ENCODE results near the gene FGF5.
A peak's percentile ranks its signal among the peaks of the same experiment; 100 is the strongest.

The FGF5 gene

GRCh38 chr4:80309294-80310004 is 43.0 kb downstream of the FGF5 start:
- H2BK12ac ChIP-seq (ENCODE audit: low read length in 2 of 2), result no peak overlapping the region
- 43% methylated on average over 3 of the region's 5 CpGs for WGBS
- DNase-seq, result peak; percentile 78
- H3K14ac ChIP-seq (ENCODE audit: low read length in 2 of 2), result no peak overlapping the region
- H2AFZ ChIP-seq (ENCODE audit: low read depth, low read length), result no peak overlapping the region
- H3K4ac ChIP-seq (ENCODE audit: low read depth in 1 of 2, low read length in 2 of 2), result no peak overlapping the region
- peak overlapping the region; percentile 75 for H3K9ac ChIP-seq (ENCODE audit: low read length)
- no peaks in the 10 kb centered on the region for H3K9me3 ChIP-seq (ENCODE audit: control insufficient read depth, low read length)
- H3K27ac ChIP-seq (ENCODE audit: low read length, poor library complexity, severe bottlenecking), result peak overlapping the region; percentile 60
- H3K4me3 ChIP-seq (ENCODE audit: insufficient read depth in 1 of 2, low read depth in 1 of 2, low read length in 2 of 2), result peak overlapping the region in 1 of 2 experiments; percentile 45
- no peak overlapping the region for H2BK15ac ChIP-seq (ENCODE audit: low read depth, poor library complexity, severe bottlenecking)
- no peaks in the 10 kb centered on the region for H3K79me1 ChIP-seq (replicated peaks; ENCODE audit: low read length, poor library complexity, severe bottlenecking)
- H3K4me1 ChIP-seq (ENCODE audit: control insufficient read depth, insufficient read depth, low read depth, low read length), result peaks cover 5% of the 10 kb centered on the region
- H2BK120ac ChIP-seq (ENCODE audit: low read depth, low read length), result no peak overlapping the region
- H2AK5ac ChIP-seq (ENCODE audit: low read length, severe bottlenecking), result peak overlapping the region; percentile 99
- H2BK5ac ChIP-seq (ENCODE audit: low read depth, low read length, poor library complexity, severe bottlenecking), result peak overlapping the region; percentile 39
- H4K8ac ChIP-seq (ENCODE audit: low read length), result no peak overlapping the region
- H4K91ac ChIP-seq (ENCODE audit: low read length), result no peak overlapping the region
- no peaks in the 10 kb centered on the region for H3K27me3 ChIP-seq (ENCODE audit: control insufficient read depth in 1 of 2, insufficient read depth in 1 of 2, low read length in 2 of 2)
- H3K36me3 ChIP-seq (ENCODE audit: control insufficient read depth in 1 of 2, insufficient read depth in 2 of 2, low read depth in 1 of 2, low read length in 2 of 2), result no peaks in the 10 kb centered on the region
- no peak overlapping the region for H3K4me2 ChIP-seq (ENCODE audit: low read length, poor library complexity, severe bottlenecking)
- H3K23ac ChIP-seq (ENCODE audit: low read length in 2 of 2), result no peak overlapping the region
- peak overlapping the region in 1 of 2 experiments; percentile 73 for H3K18ac ChIP-seq (ENCODE audit: low read depth in 1 of 2, low read length in 2 of 2)

GRCh38 chr4:80311130-80311529 is 44.7 kb downstream of the FGF5 start:
- no peaks in the 10 kb centered on the region for H3K27me3 ChIP-seq (ENCODE audit: control insufficient read depth in 1 of 2, insufficient read depth in 1 of 2, low read length in 2 of 2)
- no peak overlapping the region for H4K8ac ChIP-seq (ENCODE audit: low read length)
- H2BK5ac ChIP-seq (ENCODE audit: low read depth, low read length, poor library complexity, severe bottlenecking), result no peak overlapping the region
- DNase-seq, result no peak
- no peak overlapping the region for H2AK5ac ChIP-seq (ENCODE audit: low read length, severe bottlenecking)
- 100% methylated on average over 1 of the region's 3 CpGs for WGBS
- peaks cover 5% of the 10 kb centered on the region for H3K4me1 ChIP-seq (ENCODE audit: control insufficient read depth, insufficient read depth, low read depth, low read length)
- H3K36me3 ChIP-seq (ENCODE audit: control insufficient read depth in 1 of 2, insufficient read depth in 2 of 2, low read depth in 1 of 2, low read length in 2 of 2), result no peaks in the 10 kb centered on the region
- no peaks in the 10 kb centered on the region for H3K9me3 ChIP-seq (ENCODE audit: control insufficient read depth, low read length)
- H3K79me1 ChIP-seq (replicated peaks; ENCODE audit: low read length, poor library complexity, severe bottlenecking), result no peaks in the 10 kb centered on the region
- no peak overlapping the region for H3K27ac ChIP-seq (ENCODE audit: low read length, poor library complexity, severe bottlenecking)
- no peak overlapping the region for H2BK120ac ChIP-seq (ENCODE audit: low read depth, low read length)
- no peak overlapping the region for H2BK15ac ChIP-seq (ENCODE audit: low read depth, poor library complexity, severe bottlenecking)
- no peak overlapping the region for H3K4ac ChIP-seq (ENCODE audit: low read depth in 1 of 2, low read length in 2 of 2)
- no peak overlapping the region for H3K14ac ChIP-seq (ENCODE audit: low read length in 2 of 2)
- H2BK12ac ChIP-seq (ENCODE audit: low read length in 2 of 2), result no peak overlapping the region
- H3K4me3 ChIP-seq (ENCODE audit: insufficient read depth in 1 of 2, low read depth in 1 of 2, low read length in 2 of 2), result no peak overlapping the region
- no peak overlapping the region for H3K9ac ChIP-seq (ENCODE audit: low read length)
- H3K18ac ChIP-seq (ENCODE audit: low read depth in 1 of 2, low read length in 2 of 2), result no peak overlapping the region
- H4K91ac ChIP-seq (ENCODE audit: low read length), result no peak overlapping the region
- no peak overlapping the region for H3K23ac ChIP-seq (ENCODE audit: low read length in 2 of 2)
- H2AFZ ChIP-seq (ENCODE audit: low read depth, low read length), result no peak overlapping the region
- no peak overlapping the region for H3K4me2 ChIP-seq (ENCODE audit: low read length, poor library complexity, severe bottlenecking)

DNA sequence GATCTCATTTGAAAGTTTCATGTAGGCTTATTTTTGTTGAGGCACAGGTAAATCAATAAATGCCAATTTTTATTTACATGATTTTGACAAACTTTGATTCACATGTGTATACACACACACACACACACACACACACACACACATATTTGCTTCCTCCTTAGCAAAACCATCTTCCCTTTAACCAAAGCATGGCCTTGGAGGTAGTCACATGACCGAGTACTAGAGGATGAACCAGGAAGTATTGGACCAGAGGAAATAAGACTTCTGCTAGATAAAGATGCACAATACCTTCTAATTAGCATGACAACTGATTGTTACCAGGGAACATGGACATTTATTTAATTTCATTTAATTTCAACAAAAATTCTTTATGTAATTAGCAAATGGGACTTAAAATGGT is 45.7 kb downstream of the FGF5 start:
- Histone ChIP-seq H3K18ac (ENCODE audit: low read depth in 1 of 2, low read length in 2 of 2) (no peak overlapping the region), H3K27ac (ENCODE audit: low read length, poor library complexity, severe bottlenecking) (no peak overlapping the region), H2BK12ac (ENCODE audit: low read length in 2 of 2) (no peak overlapping the region), H2BK120ac (ENCODE audit: low read depth, low read length) (no peak overlapping the region), H3K4me2 (ENCODE audit: low read length, poor library complexity, severe bottlenecking) (no peak overlapping the region), H3K4me3 (ENCODE audit: insufficient read depth in 1 of 2, low read depth in 1 of 2, low read length in 2 of 2) (no peak overlapping the region), H2BK15ac (ENCODE audit: low read depth, poor library complexity, severe bottlenecking) (no peak overlapping the region), H2BK5ac (ENCODE audit: low read depth, low read length, poor library complexity, severe bottlenecking) (no peak overlapping the region), H3K9ac (ENCODE audit: low read length) (no peak overlapping the region), H4K91ac (ENCODE audit: low read length) (no peak overlapping the region), H4K8ac (ENCODE audit: low read length) (no peak overlapping the region), H3K14ac (ENCODE audit: low read length in 2 of 2) (no peak overlapping the region), H2AFZ (ENCODE audit: low read depth, low read length) (no peak overlapping the region), H3K79me1 (replicated peaks; ENCODE audit: low read length, poor library complexity, severe bottlenecking) (no peaks in the 10 kb centered on the region), H3K9me3 (ENCODE audit: control insufficient read depth, low read length) (no peaks in the 10 kb centered on the region), H2AK5ac (ENCODE audit: low read length, severe bottlenecking) (no peak overlapping the region), H3K36me3 (ENCODE audit: control insufficient read depth in 1 of 2, insufficient read depth in 2 of 2, low read depth in 1 of 2, low read length in 2 of 2) (no peaks in the 10 kb centered on the region), H3K23ac (ENCODE audit: low read length in 2 of 2) (no peak overlapping the region), H3K27me3 (ENCODE audit: control insufficient read depth in 1 of 2, insufficient read depth in 1 of 2, low read length in 2 of 2) (no peaks in the 10 kb centered on the region), H3K4ac (ENCODE audit: low read depth in 1 of 2, low read length in 2 of 2) (no peak overlapping the region), H3K4me1 (ENCODE audit: control insufficient read depth, insufficient read depth, low read depth, low read length) (peaks cover 5% of the 10 kb centered on the region)
- DNase-seq, result no peak
- 86% methylated on average over 1 of the region's 1 CpG for WGBS

DNA sequence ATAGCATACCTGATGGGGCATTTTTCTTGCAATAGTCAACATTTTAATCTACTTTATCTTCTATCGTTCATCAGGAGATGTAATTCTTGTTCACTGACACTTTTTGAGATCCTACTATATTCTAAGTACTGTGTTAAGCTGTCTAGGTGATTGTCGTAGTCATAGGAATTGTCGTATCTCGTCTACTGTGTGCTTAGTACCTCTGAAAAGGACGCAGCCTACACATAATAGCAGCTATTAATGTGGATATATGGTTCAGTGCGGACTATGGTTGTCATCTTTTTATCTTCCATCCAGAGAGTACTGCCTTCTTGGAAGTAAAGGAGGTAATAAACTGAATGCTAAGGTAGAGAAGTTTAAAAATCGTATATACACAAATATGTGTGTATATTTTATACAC is 47.2 kb downstream of the FGF5 start:
- Histone ChIP-seq H2BK120ac (ENCODE audit: low read depth, low read length) (no peak overlapping the region), H3K4ac (ENCODE audit: low read depth in 1 of 2, low read length in 2 of 2) (no peak overlapping the region), H2BK12ac (ENCODE audit: low read length in 2 of 2) (no peak overlapping the region), H2AFZ (ENCODE audit: low read depth, low read length) (no peak overlapping the region), H3K4me1 (ENCODE audit: control insufficient read depth, insufficient read depth, low read depth, low read length) (peaks cover 3% of the 10 kb centered on the region), H4K91ac (ENCODE audit: low read length) (no peak overlapping the region), H3K23ac (ENCODE audit: low read length in 2 of 2) (no peak overlapping the region), H2AK5ac (ENCODE audit: low read length, severe bottlenecking) (no peak overlapping the region), H3K14ac (ENCODE audit: low read length in 2 of 2) (no peak overlapping the region), H3K36me3 (ENCODE audit: control insufficient read depth in 1 of 2, insufficient read depth in 2 of 2, low read depth in 1 of 2, low read length in 2 of 2) (no peaks in the 10 kb centered on the region), H4K8ac (ENCODE audit: low read length) (no peak overlapping the region), H3K4me3 (ENCODE audit: insufficient read depth in 1 of 2, low read depth in 1 of 2, low read length in 2 of 2) (no peak overlapping the region), H3K9ac (ENCODE audit: low read length) (no peak overlapping the region), H3K18ac (ENCODE audit: low read depth in 1 of 2, low read length in 2 of 2) (no peak overlapping the region), H3K9me3 (ENCODE audit: control insufficient read depth, low read length) (no peaks in the 10 kb centered on the region), H3K4me2 (ENCODE audit: low read length, poor library complexity, severe bottlenecking) (no peak overlapping the region), H3K79me1 (replicated peaks; ENCODE audit: low read length, poor library complexity, severe bottlenecking) (no peaks in the 10 kb centered on the region), H3K27me3 (ENCODE audit: control insufficient read depth in 1 of 2, insufficient read depth in 1 of 2, low read length in 2 of 2) (no peaks in the 10 kb centered on the region), H3K27ac (ENCODE audit: low read length, poor library complexity, severe bottlenecking) (no peak overlapping the region), H2BK15ac (ENCODE audit: low read depth, poor library complexity, severe bottlenecking) (no peak overlapping the region), H2BK5ac (ENCODE audit: low read depth, low read length, poor library complexity, severe bottlenecking) (no peak overlapping the region)
- DNase-seq, result no peak
- WGBS, result 76% methylated on average over 5 of the region's 7 CpGs

All from mesenchymal stem cell (in vitro differentiated cells and primary cell).